PC-9 (cell line): ENCODE results near the gene ZCCHC7.

Experiments
- CTCF ChIP-seq: fragments of 200-600 bp; sonication (generic); conservative IDR thresholded peaks from 2 replicates; pipeline ENCODE4 v1.6.1; 2017; ENCODE audit warnings: mixed run types, antibody characterized with exemption, mild to moderate bottlenecking, moderate library complexity
- EZH2 ChIP-seq: fragments of 200-600 bp; sonication (generic); IDR thresholded peaks from 2 replicates; pipeline ENCODE4 v1.8.0; 2017; ENCODE audit warnings: antibody characterized with exemption, low read depth

GRCh38 chr9:37229882-37230482 is 109.6 kb downstream of the ZCCHC7 start:
- no peak for TF ChIP-seq CTCF
- no peak for TF ChIP-seq EZH2
